IMR-90 (cell line): ENCODE data around the gene TBC1D12. TPM values are rescaled to one million over a fixed set of nuclear protein-coding genes. Genes with fewer than 3 reads are reported as not detected.

Source experiments
- ATAC-seq: fragments of 200-7000 bp; cut with Tn5 transposase; 2 replicates; pipeline ENCODE4 v1.9.1; 2020; ENCODE audit warnings: low read depth, mild to moderate bottlenecking, moderate library complexity
- BruUV-seq: library from RNA; stranded (reverse); fragments of 400-500 nt; replicated peaks from 2 replicates; lab custom pipeline; 2021; lab: Mats Ljungman, UMichigan
- CTCF ChIA-PET: fragments of 300-600 bp; formaldehyde crosslinking; extraction: SDS; loops from one replicate; lab custom pipeline; 2021; ENCODE audit warnings: antibody characterized with exemption; lab: Yijun Ruan, JAX
- POLR2A ChIA-PET: fragments of 300-600 bp; sonication (Branson Sonifier 250); formaldehyde crosslinking; loops from one replicate; lab custom pipeline; 2022; ENCODE audit warnings: antibody characterized with exemption; ENCODE audit not compliant: unreplicated experiment; lab: Charles Lee
- DNase-seq: peaks from one replicate; pipeline ENCODE4 v3.0.0; 2013
- H2AFZ ChIP-seq: replicated peaks from 2 replicates; pipeline ENCODE3; 2013; ENCODE audit warnings: low read length, mild to moderate bottlenecking; ENCODE audit not compliant: poor library complexity
- H2AK5ac ChIP-seq: 2 replicates; pipeline ENCODE4 v1.6.1; 2013; ENCODE audit warnings: low read depth, low read length, inconsistent platforms
- H2AK9ac ChIP-seq: replicated peaks from 2 replicates; pipeline ENCODE3; 2013; ENCODE audit warnings: mild to moderate bottlenecking, low read depth, low read length, moderate library complexity; ENCODE audit not compliant: poor library complexity
- H2BK120ac ChIP-seq: 2 replicates; pipeline ENCODE4 v1.6.1; 2013; ENCODE audit warnings: low read depth, low read length, inconsistent platforms
- H2BK15ac ChIP-seq: 3 replicates; pipeline ENCODE4 v1.6.1; 2013; ENCODE audit warnings: low read depth, low read length, inconsistent platforms
- H2BK20ac ChIP-seq: 2 replicates; pipeline ENCODE4 v1.6.1; 2013; ENCODE audit warnings: low read depth, mild to moderate bottlenecking, inconsistent platforms, low read length, moderate library complexity
- H2BK5ac ChIP-seq: 2 replicates; pipeline ENCODE4 v1.6.1; 2013; ENCODE audit warnings: mild to moderate bottlenecking, low read depth, low read length, inconsistent platforms; ENCODE audit not compliant: poor library complexity, severe bottlenecking
- H3K14ac ChIP-seq: replicated peaks from 2 replicates; pipeline ENCODE4 v1.6.1; 2013; ENCODE audit warnings: low read depth, low read length, inconsistent platforms
- H3K18ac ChIP-seq: 2 replicates; pipeline ENCODE4 v1.6.1; 2013; ENCODE audit warnings: low read depth, low read length, control low read depth
- H3K23ac ChIP-seq: 2 replicates; pipeline ENCODE4 v1.6.1; 2013; ENCODE audit warnings: low read depth, low read length, inconsistent platforms
- H3K27ac ChIP-seq: 2 replicates; pipeline ENCODE4 v1.5.1; 2013; ENCODE audit warnings: mild to moderate bottlenecking, control low read depth, low read length; ENCODE audit not compliant: insufficient read depth
- H3K27me3 ChIP-seq: 2 replicates; pipeline ENCODE4 v1.6.1; 2013; ENCODE audit warnings: low read length; ENCODE audit not compliant: control insufficient read depth, insufficient read depth
- H3K36me3 ChIP-seq: 2 replicates; pipeline ENCODE4 v1.6.1; 2013; ENCODE audit warnings: low read length, mixed read lengths; ENCODE audit not compliant: control insufficient read depth, insufficient read depth
- H3K4ac ChIP-seq: 2 replicates; pipeline ENCODE4 v1.6.1; 2013; ENCODE audit warnings: low read depth, low read length, inconsistent platforms
- H3K4me1 ChIP-seq: 2 replicates; pipeline ENCODE4 v1.6.1; 2013; ENCODE audit warnings: low read length, mixed read lengths; ENCODE audit not compliant: control insufficient read depth, insufficient read depth
- H3K4me2 ChIP-seq: 2 replicates; pipeline ENCODE4 v1.6.1; 2013; ENCODE audit warnings: low read depth, mild to moderate bottlenecking, control low read depth, low read length, moderate library complexity
- H3K4me3 ChIP-seq: 2 replicates; pipeline ENCODE4 v1.5.1; 2013; ENCODE audit warnings: low read depth, mild to moderate bottlenecking, control low read depth, low read length, moderate library complexity; ENCODE audit not compliant: insufficient read depth
- H3K56ac ChIP-seq: 2 replicates; pipeline ENCODE4 v1.6.1; 2013; ENCODE audit warnings: low read length, inconsistent platforms; ENCODE audit not compliant: insufficient read depth; ENCODE audit errors: extremely low read depth
- H3K79me1 ChIP-seq, 2 experiments: 2 replicates each; pipeline ENCODE4 v1.6.1; 2013; ENCODE audit warnings: low read length in 2 of 2, inconsistent platforms in 1 of 2, low read depth in 1 of 2
- H3K9ac ChIP-seq: 2 replicates; pipeline ENCODE4 v1.6.1; 2013; ENCODE audit warnings: low read depth, low read length, control low read depth
- H3K9me1 ChIP-seq: 2 replicates; pipeline ENCODE4 v1.6.1; 2013; ENCODE audit warnings: low read length, inconsistent platforms; ENCODE audit not compliant: insufficient read depth
- H3K9me3 ChIP-seq: 2 replicates; pipeline ENCODE4 v1.6.1; 2013; ENCODE audit warnings: low read length; ENCODE audit not compliant: control insufficient read depth, insufficient read depth
- H4K20me1 ChIP-seq: 2 replicates; pipeline ENCODE4 v1.6.1; 2013; ENCODE audit warnings: low read length, inconsistent platforms; ENCODE audit not compliant: insufficient read depth
- H4K5ac ChIP-seq: 2 replicates; pipeline ENCODE4 v1.6.1; 2013; ENCODE audit warnings: mild to moderate bottlenecking, low read depth, low read length, control low read depth
- H4K8ac ChIP-seq, 2 experiments: 2 replicates each; pipeline ENCODE4 v1.6.1; 2013; ENCODE audit warnings: low read depth in 2 of 2, low read length in 2 of 2, control low read depth in 1 of 2, inconsistent platforms in 1 of 2
- H4K91ac ChIP-seq: 2 replicates; pipeline ENCODE4 v1.6.1; 2013; ENCODE audit warnings: low read depth, low read length, inconsistent platforms; ENCODE audit not compliant: insufficient read depth
- CEBPB ChIP-seq: IDR thresholded peaks from 2 replicates; pipeline ENCODE4 v1.6.1; 2012; ENCODE audit warnings: low read depth, low read length, improper control_type of control experiment
- MAFK ChIP-seq: IDR thresholded peaks from 2 replicates; pipeline ENCODE4 v1.6.1; 2012; ENCODE audit warnings: low read depth, low read length, improper control_type of control experiment
- MAZ ChIP-seq: IDR thresholded peaks from 2 replicates; pipeline ENCODE4 v1.6.1; 2012; ENCODE audit warnings: low read depth, mild to moderate bottlenecking, low read length, improper control_type of control experiment, moderate library complexity, borderline replicate concordance
- POLR2A ChIP-seq: IDR thresholded peaks from 2 replicates; pipeline ENCODE4 v1.6.1; 2012; ENCODE audit warnings: mild to moderate bottlenecking, low read depth, low read length
- RAD21 ChIP-seq: IDR thresholded peaks from 2 replicates; pipeline ENCODE4 v1.6.1; 2012; ENCODE audit warnings: low read length, improper control_type of control experiment
- RCOR1 ChIP-seq: IDR thresholded peaks from 2 replicates; pipeline ENCODE4 v1.6.1; 2012; ENCODE audit warnings: mild to moderate bottlenecking, low read length, improper control_type of control experiment; ENCODE audit not compliant: insufficient replicate concordance
- SMC3 ChIP-seq: fragments of 150-350 bp; IDR thresholded peaks from 2 replicates; pipeline ENCODE4 v1.6.1; 2016; ENCODE audit warnings: low read depth, mild to moderate bottlenecking, antibody characterized with exemption, low read length, moderate library complexity
- WGBS, 2 experiments: methylation state at CpG; one replicate each; pipeline versions ENCODE4 v1.1.5 to v1.1.7; 2013; ENCODE audit warnings: missing lambda C conversion rate in 2 of 2; ENCODE audit not compliant: insufficient read length in 1 of 2; ENCODE audit errors: extremely low coverage in 2 of 2; 5-methylcytosine and 5-hydroxymethylcytosine counted together
- dilution Hi-C: fragments of 300-500 bp; cut with HindIII; formaldehyde crosslinking; loops from one replicate; pipeline ENCODE4 v1.14.3; 2018; ENCODE audit warnings: low sequenced_read_pairs; ENCODE audit not compliant: unreplicated experiment
- in situ Hi-C: fragments of 300-500 bp; cut with MboI; formaldehyde crosslinking; loops from 3 replicates; pipeline ENCODE4 v1.14.3; 2019; ENCODE audit warnings: low sequenced_read_pairs, inconsistent platforms, mixed read lengths
- intact Hi-C: fragments of 100-400 bp; cut with micrococcal nuclease; formaldehyde crosslinking; loops from 2 replicates; pipeline ENCODE4 v1.10.0; 2022
- polyA plus RNA-seq, 3 experiments: library from polyadenylated mRNA; depleted of rRNA; stranded (reverse); fragments of >200 nt; gene quantifications; 2 replicates each; pipeline ENCODE4 v1.2.3, GENCODE V29; 2012; ENCODE audit warnings: low replicate concordance in 1 of 3
- total RNA-seq: library from RNA; depleted of rRNA; stranded (reverse); fragments of >200 nt; gene quantifications from 2 replicates; pipeline ENCODE4 v1.2.3, GENCODE V29; 2012
- TF ChIP-seq, protein P1 (sequence below): conservative IDR thresholded peaks from 2 replicates; pipeline ENCODE4 v1.5.1; 2012; ENCODE audit warnings: mild to moderate bottlenecking, low read depth, low read length, improper control_type of control experiment
- TF ChIP-seq, protein P2 (sequence below): fragments of 150-350 bp; IDR thresholded peaks from 2 replicates; pipeline ENCODE4 v1.6.1; 2016; ENCODE audit warnings: low read depth, mild to moderate bottlenecking, low read length, moderate library complexity, borderline replicate concordance
- TF ChIP-seq, protein P3 (sequence below): fragments of 150-350 bp; IDR thresholded peaks from 2 replicates; pipeline ENCODE4 v1.6.1; 2017; ENCODE audit warnings: mild to moderate bottlenecking, antibody characterized with exemption, low read length, low read depth

The TBC1D12 gene
- total and polyA plus RNA-seq, 2 of the 4 experiments (the other 2 are of a cell fraction), result 1.9 to 5.4 TPM

DNA sequence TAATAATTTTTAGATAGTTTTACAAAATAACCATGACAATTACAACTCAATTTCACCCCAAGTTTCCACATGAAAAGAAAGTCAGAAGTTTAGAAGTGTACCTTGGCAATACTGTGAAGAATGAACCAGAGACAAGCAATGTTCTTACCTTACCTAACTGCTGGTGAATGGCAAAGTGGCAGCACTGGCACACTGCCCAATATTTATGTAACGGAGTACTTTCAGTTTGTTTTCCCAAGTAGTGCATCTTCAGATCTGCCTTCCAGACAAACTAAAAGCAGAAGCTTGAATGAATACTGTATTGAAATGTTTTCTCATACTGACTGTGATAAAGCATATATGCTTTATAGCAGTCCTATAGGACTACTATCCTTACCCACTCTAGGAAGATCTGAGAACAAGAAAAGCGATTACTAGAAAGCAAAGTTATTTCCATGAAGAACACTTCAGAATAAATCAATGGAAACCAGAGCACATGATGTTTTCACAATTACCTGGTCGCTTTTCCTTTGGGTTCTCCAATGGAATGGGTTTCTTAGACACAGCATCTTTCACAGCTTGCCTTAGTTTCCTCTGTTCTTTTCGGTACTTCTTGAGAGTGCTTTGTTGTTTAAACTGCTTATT is 41.1 kb upstream of the TBC1D12 start:
- H2AK5ac ChIP-seq, result no peak overlapping the region
- dilution Hi-C loops, result no loop called here
- H2BK120ac ChIP-seq, result no peak overlapping the region
- no peak overlapping the region for H2BK15ac ChIP-seq
- BruUV-seq, result no TSS peak
- H3K4me3 ChIP-seq, result no peak overlapping the region
- H4K20me1 ChIP-seq, result peaks cover 8% of the 10 kb centered on the region; the same call in 1 of the 2 replicates
- H2BK20ac ChIP-seq, result no peak overlapping the region
- no peak overlapping the region for H4K91ac ChIP-seq
- ChIA-PET POLR2A (interaction anchor here (0.6 kb wide), 1 partner anchor 21 kb away, joined by 9 read pairs; no protein-coding TSS in a partner anchor), CTCF (interaction anchor here (1.1 to 1.3 kb wide), 2 partner anchors 78 to 83 kb away, joined by 3 to 5 read pairs; no protein-coding TSS in a partner anchor)
- peaks cover 2% of the 10 kb centered on the region; the same call in 1 of the 2 replicates for H3K36me3 ChIP-seq
- no peak overlapping the region for H3K56ac ChIP-seq
- no peak overlapping the region; the same call in 1 of the 2 replicates for H3K9ac ChIP-seq
- H2AK9ac ChIP-seq, result no peak overlapping the region
- in situ Hi-C loops, result no loop called here
- H3K18ac ChIP-seq, result no peak overlapping the region
- H3K9me1 ChIP-seq, result no peaks in the 10 kb centered on the region
- no CpG with 5 or more reads among the region's 4 CpGs for WGBS, 2 experiments
- H2BK5ac ChIP-seq, result no peak overlapping the region
- no peak overlapping the region for H4K5ac ChIP-seq
- H3K23ac ChIP-seq, result 0 out of 2 replicates have a peak overlapping the region, but pooled peaks have one; percentile 16
- no peak overlapping the region for H3K14ac ChIP-seq
- H2AFZ ChIP-seq, result no peak overlapping the region
- peak overlapping the region; percentile 75 for H3K4me2 ChIP-seq
- ATAC-seq (no peak), DNase-seq (no peak)
- no peak for TF ChIP-seq RCOR1
- TF ChIP-seq, protein P1, sequence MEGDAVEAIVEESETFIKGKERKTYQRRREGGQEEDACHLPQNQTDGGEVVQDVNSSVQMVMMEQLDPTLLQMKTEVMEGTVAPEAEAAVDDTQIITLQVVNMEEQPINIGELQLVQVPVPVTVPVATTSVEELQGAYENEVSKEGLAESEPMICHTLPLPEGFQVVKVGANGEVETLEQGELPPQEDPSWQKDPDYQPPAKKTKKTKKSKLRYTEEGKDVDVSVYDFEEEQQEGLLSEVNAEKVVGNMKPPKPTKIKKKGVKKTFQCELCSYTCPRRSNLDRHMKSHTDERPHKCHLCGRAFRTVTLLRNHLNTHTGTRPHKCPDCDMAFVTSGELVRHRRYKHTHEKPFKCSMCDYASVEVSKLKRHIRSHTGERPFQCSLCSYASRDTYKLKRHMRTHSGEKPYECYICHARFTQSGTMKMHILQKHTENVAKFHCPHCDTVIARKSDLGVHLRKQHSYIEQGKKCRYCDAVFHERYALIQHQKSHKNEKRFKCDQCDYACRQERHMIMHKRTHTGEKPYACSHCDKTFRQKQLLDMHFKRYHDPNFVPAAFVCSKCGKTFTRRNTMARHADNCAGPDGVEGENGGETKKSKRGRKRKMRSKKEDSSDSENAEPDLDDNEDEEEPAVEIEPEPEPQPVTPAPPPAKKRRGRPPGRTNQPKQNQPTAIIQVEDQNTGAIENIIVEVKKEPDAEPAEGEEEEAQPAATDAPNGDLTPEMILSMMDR, result no peak
- no peak for TF ChIP-seq CEBPB
- TF ChIP-seq, protein P2, sequence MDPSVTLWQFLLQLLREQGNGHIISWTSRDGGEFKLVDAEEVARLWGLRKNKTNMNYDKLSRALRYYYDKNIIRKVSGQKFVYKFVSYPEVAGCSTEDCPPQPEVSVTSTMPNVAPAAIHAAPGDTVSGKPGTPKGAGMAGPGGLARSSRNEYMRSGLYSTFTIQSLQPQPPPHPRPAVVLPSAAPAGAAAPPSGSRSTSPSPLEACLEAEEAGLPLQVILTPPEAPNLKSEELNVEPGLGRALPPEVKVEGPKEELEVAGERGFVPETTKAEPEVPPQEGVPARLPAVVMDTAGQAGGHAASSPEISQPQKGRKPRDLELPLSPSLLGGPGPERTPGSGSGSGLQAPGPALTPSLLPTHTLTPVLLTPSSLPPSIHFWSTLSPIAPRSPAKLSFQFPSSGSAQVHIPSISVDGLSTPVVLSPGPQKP, result no peak
- TF ChIP-seq MAFK, result no peak
- TF ChIP-seq SMC3, result no peak
- no peak for TF ChIP-seq MAZ
- TF ChIP-seq, protein P3, sequence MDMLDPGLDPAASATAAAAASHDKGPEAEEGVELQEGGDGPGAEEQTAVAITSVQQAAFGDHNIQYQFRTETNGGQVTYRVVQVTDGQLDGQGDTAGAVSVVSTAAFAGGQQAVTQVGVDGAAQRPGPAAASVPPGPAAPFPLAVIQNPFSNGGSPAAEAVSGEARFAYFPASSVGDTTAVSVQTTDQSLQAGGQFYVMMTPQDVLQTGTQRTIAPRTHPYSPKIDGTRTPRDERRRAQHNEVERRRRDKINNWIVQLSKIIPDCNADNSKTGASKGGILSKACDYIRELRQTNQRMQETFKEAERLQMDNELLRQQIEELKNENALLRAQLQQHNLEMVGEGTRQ, result no peak
- TF ChIP-seq POLR2A, result no peak
- TF ChIP-seq RAD21, result no peak
- no peak overlapping the region for H4K8ac ChIP-seq
- H3K27ac ChIP-seq, result no peak overlapping the region
- no peak overlapping the region for H3K4ac ChIP-seq
- peaks cover 2% of the 10 kb centered on the region for H3K4me1 ChIP-seq
- intact Hi-C loops, result no loop called here
- H3K9me3 ChIP-seq, result no peaks in the 10 kb centered on the region
- no peaks in the 10 kb centered on the region; the same call in 1 of the 2 replicates for H3K27me3 ChIP-seq
- H3K79me1 ChIP-seq, result peaks cover 13 to 24% of the 10 kb centered on the region in 2 experiments
